HepG2 (cell line): ENCODE measurements around the gene ADIPOR1. TPM values are rescaled to one million over a fixed set of nuclear protein-coding genes. Genes with fewer than 3 reads are reported as not detected.

Source experiments
- ARNTL ChIP-seq: sonication (generic); formaldehyde crosslinking; IDR thresholded peaks from 2 replicates; pipeline ENCODE4 v1.4.0; 2020; ENCODE audit warnings: mild to moderate bottlenecking, missing genetic modification reagents
- CBX1 ChIP-seq: IDR thresholded peaks from one replicate; pipeline ENCODE4 v1.6.1; 2016; ENCODE audit warnings: antibody characterized with exemption, low read depth
- CREBL2 ChIP-seq: sonication (generic); formaldehyde crosslinking; IDR thresholded peaks from 2 replicates; pipeline ENCODE4 v1.8.1; 2023; ENCODE audit warnings: missing genetic modification reagents, mild to moderate bottlenecking, borderline replicate concordance
- FOSL2 ChIP-seq: sonication (generic); formaldehyde crosslinking; IDR thresholded peaks from 2 replicates; pipeline ENCODE4 v1.4.0; 2020; ENCODE audit warnings: missing genetic modification reagents
- FOXC1 ChIP-seq: sonication (generic); formaldehyde crosslinking; IDR thresholded peaks from 2 replicates; pipeline ENCODE4 v1.8.0; 2022; ENCODE audit warnings: mild to moderate bottlenecking, missing genetic modification reagents, borderline replicate concordance
- GABPB1 ChIP-seq: IDR thresholded peaks from 2 replicates; pipeline ENCODE4 v1.6.1; 2016; ENCODE audit warnings: mild to moderate bottlenecking, missing genetic modification reagents, moderate library complexity, missing compliant biosample characterization
- GMEB1 ChIP-seq: sonication (generic); formaldehyde crosslinking; IDR thresholded peaks from 2 replicates; pipeline ENCODE4 v1.5.1; 2020; ENCODE audit warnings: missing genetic modification reagents, mild to moderate bottlenecking, borderline replicate concordance
- HBP1 ChIP-seq: IDR thresholded peaks from 2 replicates; pipeline ENCODE4 v1.6.1; 2016; ENCODE audit warnings: low read depth, control low read depth
- HDAC2 ChIP-seq: sonication (generic); formaldehyde crosslinking; IDR thresholded peaks from 2 replicates; pipeline ENCODE4 v1.4.0; 2020; ENCODE audit warnings: missing genetic modification reagents
- HOXA7 ChIP-seq: sonication (generic); formaldehyde crosslinking; IDR thresholded peaks from 2 replicates; pipeline ENCODE4 v1.8.1; 2022; ENCODE audit warnings: mild to moderate bottlenecking, missing genetic modification reagents, moderate library complexity
- KDM2A ChIP-seq: sonication (generic); formaldehyde crosslinking; IDR thresholded peaks from 2 replicates; pipeline ENCODE4 v1.4.0; 2020; ENCODE audit warnings: low read depth, missing genetic modification reagents, borderline replicate concordance
- LCORL ChIP-seq, 2 experiments: fragments of 450-650 bp in 1 of 2; sonication (generic) in 1 of 2; formaldehyde crosslinking in 1 of 2; IDR thresholded peaks; 2 replicates each; pipeline versions ENCODE4 v1.5.0 to v1.6.1; 2017 to 2020; ENCODE audit warnings: antibody characterized with exemption in 1 of 2, missing genetic modification reagents in 1 of 2
- NR2F1 ChIP-seq, 2 experiments: fragments of 450-650 bp in 1 of 2; formaldehyde crosslinking in 1 of 2; IDR thresholded peaks; 2 replicates each; pipeline versions ENCODE4 v1.5.0 to v1.6.1; 2016 to 2020; ENCODE audit warnings: mild to moderate bottlenecking in 1 of 2, missing compliant biosample characterization in 1 of 2, missing genetic modification reagents in 1 of 2, moderate library complexity in 1 of 2
- PHF20 ChIP-seq: sonication (generic); formaldehyde crosslinking; IDR thresholded peaks from 2 replicates; pipeline ENCODE4 v1.5.0; 2020; ENCODE audit warnings: mild to moderate bottlenecking, missing genetic modification reagents
- RBFOX2 ChIP-seq: fragments of 200-400 bp; formaldehyde crosslinking; IDR thresholded peaks from 2 replicates; pipeline ENCODE4 v1.6.1; 2017; ENCODE audit warnings: low read depth, mild to moderate bottlenecking, low read length
- SP2 ChIP-seq: sonication (generic); formaldehyde crosslinking; IDR thresholded peaks from 2 replicates; pipeline ENCODE4 v1.5.1; 2020; ENCODE audit warnings: mild to moderate bottlenecking, missing genetic modification reagents
- SRSF9 ChIP-seq: fragments of 200-400 bp; formaldehyde crosslinking; IDR thresholded peaks from 2 replicates; pipeline ENCODE4 v1.6.1; 2018; ENCODE audit warnings: borderline replicate concordance, mild to moderate bottlenecking, low read depth, low read length; ENCODE audit not compliant: insufficient read depth, poor library complexity, severe bottlenecking
- YEATS2 ChIP-seq: sonication (generic); formaldehyde crosslinking; IDR thresholded peaks from 2 replicates; pipeline ENCODE4 v1.4.0; 2020; ENCODE audit warnings: missing genetic modification reagents, borderline replicate concordance
- ZFAT ChIP-seq: sonication (generic); formaldehyde crosslinking; conservative IDR thresholded peaks from 2 replicates; pipeline ENCODE4 v1.8.1; 2023; ENCODE audit warnings: missing genetic modification reagents, inconsistent platforms
- ZNF34 ChIP-seq: sonication (generic); formaldehyde crosslinking; IDR thresholded peaks from 2 replicates; pipeline ENCODE4 v1.4.0; 2020; ENCODE audit warnings: mild to moderate bottlenecking, missing genetic modification reagents, borderline replicate concordance
- ZNF501 ChIP-seq: sonication (generic); formaldehyde crosslinking; IDR thresholded peaks from 2 replicates; pipeline ENCODE4 v1.5.1; 2020; ENCODE audit warnings: mild to moderate bottlenecking, moderate library complexity, missing genetic modification reagents
- ZNF503 ChIP-seq: sonication (generic); formaldehyde crosslinking; IDR thresholded peaks from 2 replicates; pipeline ENCODE4 v1.4.0; 2020; ENCODE audit warnings: missing genetic modification reagents
- ZNF761 ChIP-seq: sonication (generic); formaldehyde crosslinking; conservative IDR thresholded peaks from 2 replicates; pipeline ENCODE4 v1.4.0; 2020; ENCODE audit warnings: mild to moderate bottlenecking, missing genetic modification reagents
- polyA plus RNA-seq, 8 experiments: library from polyadenylated mRNA; depleted of rRNA in 3 of 8; stranded (reverse) in 7 of 8; unstranded in 1 of 8; fragments of >200 nt; fragmentation: Illumina TruSeq in 4 of 8; extraction: Trizol in 4 of 8; gene quantifications; 2 replicates each; pipeline versions ENCODE4 v1.2.1 to v1.2.3, GENCODE V29; 2011 to 2016; ENCODE audit warnings: low read depth in 4 of 8, missing spikeins in 1 of 8, mixed read lengths in 1 of 8; ENCODE audit not compliant: insufficient read depth in 1 of 8
- total RNA-seq, 5 experiments: library from RNA; depleted of rRNA; stranded (reverse); fragments of >200 nt; fragmentation: Illumina TruSeq; extraction: Trizol; gene quantifications; 2 replicates each; pipeline ENCODE4 v1.2.3, GENCODE V29; 2016; ENCODE audit warnings: low read depth in 1 of 5

The ADIPOR1 gene
- total and polyA plus RNA-seq, 2 of the 13 experiments (the other 11 are each of a cell fraction or from before 2014, with no cell fraction given) = 60.0 to 141 TPM

GRCh38 chr1:203006948-203007871 lies 49.1 kb upstream of the ADIPOR1 start, which contains the start of gene TMEM183A (continued):
- peak; percentile 49; the same call in 1 of the 2 replicates for TF ChIP-seq GMEB1 (CRISPR knock-in tag)
- no peak for TF ChIP-seq CBX1
- TF ChIP-seq HOXA7 (CRISPR knock-in tag) = no peak
- TF ChIP-seq ZFAT (CRISPR knock-in tag) = no peak
- TF ChIP-seq FOSL2 (CRISPR knock-in tag) = peak; percentile 52
- TF ChIP-seq KDM2A (CRISPR knock-in tag) = 0 out of 2 replicates have a peak, but pooled peaks have one; percentile 48
- TF ChIP-seq ZNF761 (CRISPR knock-in tag) = peak; percentile 88; the same call in 1 of the 2 replicates
- peak; percentile 90 for TF ChIP-seq RBFOX2
- no peak for TF ChIP-seq ARNTL
- TF ChIP-seq HDAC2 (CRISPR knock-in tag) = peak; percentile 51; the same call in 1 of the 2 replicates
- TF ChIP-seq ZNF503 (CRISPR knock-in tag) = no peak
- TF ChIP-seq CREBL2 = no peak
- TF ChIP-seq SRSF9 = no peak
- peak; percentile 66 for TF ChIP-seq YEATS2
- peak; percentile 93 for TF ChIP-seq PHF20
- TF ChIP-seq LCORL (IDR thresholded peaks at IDR 0.05) = no peak
- TF ChIP-seq LCORL (CRISPR knock-in tag; IDR thresholded peaks at IDR 0.05) = peak; percentile 36; the same call in 1 of the 2 replicates
- peak; percentile 83 for TF ChIP-seq ZNF501 (CRISPR knock-in tag)
- TF ChIP-seq FOXC1 (CRISPR knock-in tag) = 0 out of 2 replicates have a peak, but pooled peaks have one; percentile 48
- TF ChIP-seq ZNF34 = no peak
- TF ChIP-seq SP2 (CRISPR knock-in tag) = peak; percentile 43; the same call in 1 of the 2 replicates
- peak; percentile 16 for TF ChIP-seq HBP1 (CRISPR knock-in tag)
- TF ChIP-seq GABPB1 (CRISPR knock-in tag) = peak; percentile 81
- TF ChIP-seq NR2F1 (CRISPR knock-in tag; IDR thresholded peaks at IDR 0.05) = no peak
